NT2/D1 (cell line): ENCODE results near the gene PDZD4.

Source experiments
- SUZ12 ChIP-seq: IDR thresholded peaks from 2 replicates; pipeline ENCODE4 v1.6.1; 2011; ENCODE audit not compliant: insufficient read length, insufficient read depth; ENCODE audit errors: extremely low read depth
- ZNF274 ChIP-seq: IDR thresholded peaks from 2 replicates; pipeline ENCODE4 v1.6.1; 2011; ENCODE audit warnings: mild to moderate bottlenecking, low read depth, low read length

DNA sequence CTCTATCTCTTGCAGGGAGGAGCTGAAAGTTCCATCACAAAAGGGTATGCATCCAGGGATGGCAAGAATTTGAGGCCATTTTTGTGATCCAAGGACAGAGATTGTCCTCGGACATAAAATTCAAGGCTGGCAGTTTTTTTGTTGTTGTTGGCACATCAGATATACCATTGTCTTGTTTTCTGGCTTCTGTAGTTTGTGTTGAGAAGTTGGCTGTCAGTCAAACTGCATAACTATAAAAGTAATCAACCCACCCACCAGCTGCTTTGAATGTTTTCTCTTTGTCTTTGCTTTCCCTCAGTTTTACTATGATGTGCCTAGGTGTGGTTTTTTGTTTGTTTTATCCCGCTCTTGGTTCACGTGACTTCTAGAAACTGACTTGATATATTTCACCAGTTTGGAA, 21.6 kb upstream of the PDZD4 start:
- no peak for TF ChIP-seq SUZ12
- TF ChIP-seq ZNF274, result no peak
